Pons (tissue), 1 donor: ENCODE data around the gene DLGAP1.
"Not testable (repeated sequence)": the region's sequence is repeated elsewhere in the genome, so short reads cannot be mapped to it uniquely, and the experiment has no call there.

Experiments
- DNase-seq: peaks from one replicate; pipeline ENCODE4 v3.0.0-alpha.2; 2016; ENCODE audit warnings: low spot score

DLGAP1 gene

DNA sequence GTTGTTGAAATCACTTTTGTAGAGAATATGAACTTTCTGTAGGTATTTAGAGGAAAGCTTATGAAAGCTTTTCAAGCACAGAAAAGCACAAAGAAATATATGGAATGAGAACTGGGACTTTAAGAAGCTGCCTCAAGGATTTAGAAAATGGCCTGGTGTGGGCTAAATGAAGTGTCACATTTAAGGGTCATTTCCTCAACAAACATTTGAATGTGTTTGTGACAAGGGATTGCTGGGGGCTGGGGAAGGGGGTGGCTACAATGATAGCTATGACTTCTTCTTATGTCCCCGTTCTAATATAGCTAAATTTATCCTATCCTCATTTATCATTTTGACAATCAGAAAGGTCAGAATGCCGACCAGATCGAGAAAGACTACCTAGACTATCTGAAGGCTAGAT, 69.2 kb downstream of the DLGAP1 start:
- no peak for DNase-seq

DNA sequence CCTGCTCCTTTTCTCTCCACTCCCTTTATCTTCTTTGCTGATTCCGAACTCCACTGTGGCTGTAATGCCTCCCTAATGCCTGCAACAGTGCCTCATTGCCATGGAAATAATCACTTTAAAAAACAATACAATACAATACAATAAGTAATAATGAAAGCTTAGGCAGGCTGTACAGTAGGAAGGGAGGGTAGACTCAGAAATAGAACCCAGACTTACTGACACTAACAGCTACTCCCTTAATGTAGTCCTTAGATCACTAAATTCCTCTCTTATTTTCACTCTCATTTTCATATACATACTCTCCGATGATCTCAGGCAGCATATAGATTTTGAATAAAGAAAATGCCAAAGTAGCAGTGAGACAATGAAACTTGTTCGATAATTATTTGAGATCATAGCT, 70.2 kb downstream of the DLGAP1 start:
- no peak for DNase-seq

DNA sequence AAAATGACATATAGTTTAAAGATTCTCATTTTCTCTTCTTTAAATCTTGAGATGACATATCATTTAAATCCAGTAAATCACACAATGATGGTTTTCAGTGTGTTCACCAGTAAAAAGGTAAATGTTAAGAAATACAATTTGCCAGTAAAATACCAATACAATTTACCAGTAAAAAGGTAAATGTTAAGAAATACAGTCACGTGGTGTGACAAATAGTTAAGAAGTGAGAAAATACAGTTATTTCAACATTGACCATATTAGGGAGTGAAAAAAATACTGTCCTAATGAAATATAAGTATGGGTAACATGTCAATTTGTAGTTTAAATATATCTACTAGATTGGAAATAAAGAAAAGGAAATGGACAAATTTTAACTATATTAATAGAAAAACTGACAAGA, 80.5 kb downstream of the DLGAP1 start:
- DNase-seq, result no peak

DNA sequence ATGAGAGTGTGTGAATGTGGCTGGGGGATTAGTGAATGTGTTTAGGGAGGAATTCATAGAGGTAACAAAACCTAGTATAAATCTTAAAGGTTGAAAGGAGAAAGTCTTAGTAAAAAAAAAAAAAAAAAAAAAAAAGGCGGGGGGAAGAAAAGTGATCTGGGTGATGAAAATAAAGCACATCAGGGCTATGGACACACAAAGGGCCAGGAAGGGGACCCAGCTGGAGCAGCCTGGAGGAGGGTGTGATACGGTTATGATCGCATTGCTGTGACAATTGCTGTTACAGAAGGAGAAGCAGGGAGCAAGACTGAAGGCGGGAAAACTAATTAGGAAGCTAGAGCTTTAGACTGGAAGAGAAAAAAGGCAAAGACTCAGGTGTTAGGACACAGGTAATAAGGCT, 85.4 kb downstream of the DLGAP1 start:
- DNase-seq, result no peak

DNA sequence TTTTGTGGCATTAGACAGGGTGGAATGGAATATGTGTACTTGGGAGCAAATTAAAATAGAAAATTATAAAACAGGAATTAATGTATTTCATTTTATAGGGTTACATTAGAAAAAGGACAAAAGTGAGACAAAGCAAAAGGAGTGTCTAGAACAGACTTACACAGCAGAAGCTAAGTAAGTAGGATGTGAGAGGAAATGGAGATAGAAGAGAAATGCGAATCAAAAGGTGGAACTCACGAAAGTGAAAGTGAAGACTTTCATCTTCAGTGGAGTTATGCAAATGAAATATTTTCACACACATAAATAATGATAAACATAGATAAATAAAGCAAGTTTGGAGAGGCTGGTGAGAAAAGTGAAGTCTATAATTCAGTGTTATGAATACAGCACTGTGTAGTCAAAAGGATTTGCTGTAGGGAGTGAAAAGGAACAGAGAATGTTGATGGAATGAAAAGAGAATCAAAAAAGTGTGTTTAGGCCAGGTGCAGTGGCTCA, 94.8 kb downstream of the DLGAP1 start:
- no peak for DNase-seq

DNA sequence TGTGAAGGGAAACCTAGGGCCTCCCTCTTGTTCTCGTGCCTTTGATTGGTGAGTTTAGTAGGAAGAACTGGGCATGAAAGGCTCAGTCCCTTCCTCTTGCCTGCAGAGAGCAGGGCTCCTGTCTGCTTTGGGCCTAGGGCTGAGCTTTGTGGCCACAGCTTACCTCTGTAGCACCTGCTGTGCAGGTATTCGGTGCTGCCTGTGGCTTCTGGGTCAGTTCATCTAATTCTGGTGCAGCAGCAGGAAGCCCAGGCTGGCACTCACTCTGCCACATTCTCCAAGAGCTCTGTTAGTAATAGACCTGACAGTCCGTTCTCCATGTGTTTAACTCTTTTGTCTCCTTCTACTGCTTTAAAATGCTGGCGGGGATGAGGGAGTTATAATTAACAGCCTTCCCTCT, 96.5 kb downstream of the DLGAP1 start:
- no peak for DNase-seq

DNA sequence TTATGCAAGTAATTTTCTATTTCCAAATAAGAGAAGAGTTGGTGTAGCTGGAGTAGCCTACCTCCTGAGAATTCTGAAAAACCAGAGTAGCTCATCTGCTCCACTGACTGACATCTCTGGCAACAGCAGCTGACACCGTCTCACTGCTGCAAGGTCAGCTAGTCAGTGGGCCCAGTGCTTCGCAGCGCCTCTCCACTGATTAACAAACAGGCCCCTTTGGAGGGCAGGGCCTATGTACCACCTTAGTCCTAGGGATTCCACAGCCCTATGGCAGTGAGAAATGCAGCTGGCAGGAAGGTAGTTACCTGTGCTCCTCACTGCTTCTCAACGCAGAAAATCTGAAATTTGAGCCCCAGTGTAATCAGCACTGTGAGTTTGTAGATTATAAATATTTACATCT, 97.5 kb downstream of the DLGAP1 start:
- no peak for DNase-seq

DNA sequence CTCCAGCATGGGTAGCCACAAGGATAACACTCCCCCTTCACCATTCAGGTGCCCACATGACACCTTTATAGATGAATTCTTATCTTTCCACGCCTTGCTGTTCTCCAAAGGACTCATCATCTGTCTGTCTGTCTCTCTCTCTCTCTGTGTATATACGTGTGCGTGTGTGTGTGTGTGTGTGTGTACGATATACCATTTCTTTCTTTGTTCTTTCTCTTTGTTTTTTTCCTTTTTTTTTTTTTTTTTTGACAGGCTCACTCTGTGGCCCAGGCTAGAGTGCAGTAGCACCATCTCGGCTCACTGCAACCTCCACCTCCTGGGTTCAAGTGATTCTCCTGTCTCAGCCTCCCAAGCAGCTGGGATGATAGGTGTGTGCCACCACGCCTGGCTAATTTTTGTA, 98.2 kb downstream of the DLGAP1 start:
- DNase-seq, result no peak

DNA sequence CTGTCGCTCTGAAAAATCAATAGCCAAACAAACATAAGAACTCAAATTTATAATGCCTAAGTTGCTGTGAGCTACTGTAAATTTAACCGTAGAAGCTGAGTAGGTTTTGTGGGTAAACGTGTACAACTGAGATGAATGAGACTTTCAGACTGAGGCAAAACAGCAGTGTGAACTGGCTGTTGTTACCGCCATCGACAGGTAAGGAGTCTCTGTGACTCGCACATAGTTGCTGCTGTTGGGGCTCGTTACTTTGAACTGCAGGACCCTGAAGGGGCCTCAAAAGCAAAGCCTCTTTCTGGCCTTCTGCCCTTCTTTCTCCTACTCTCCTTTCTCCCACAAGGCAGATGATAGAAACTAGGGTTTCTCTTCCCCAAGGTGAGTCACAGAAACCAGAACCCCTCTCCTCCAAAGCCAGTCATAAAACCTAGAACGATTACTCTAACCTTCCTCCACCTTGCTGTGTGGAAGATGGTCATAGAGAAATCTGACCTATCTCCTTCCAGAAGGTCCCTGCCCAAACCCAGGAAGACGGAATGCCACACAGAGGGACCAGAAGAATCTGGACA, 101.2 kb downstream of the DLGAP1 start:
- no peak for DNase-seq

DNA sequence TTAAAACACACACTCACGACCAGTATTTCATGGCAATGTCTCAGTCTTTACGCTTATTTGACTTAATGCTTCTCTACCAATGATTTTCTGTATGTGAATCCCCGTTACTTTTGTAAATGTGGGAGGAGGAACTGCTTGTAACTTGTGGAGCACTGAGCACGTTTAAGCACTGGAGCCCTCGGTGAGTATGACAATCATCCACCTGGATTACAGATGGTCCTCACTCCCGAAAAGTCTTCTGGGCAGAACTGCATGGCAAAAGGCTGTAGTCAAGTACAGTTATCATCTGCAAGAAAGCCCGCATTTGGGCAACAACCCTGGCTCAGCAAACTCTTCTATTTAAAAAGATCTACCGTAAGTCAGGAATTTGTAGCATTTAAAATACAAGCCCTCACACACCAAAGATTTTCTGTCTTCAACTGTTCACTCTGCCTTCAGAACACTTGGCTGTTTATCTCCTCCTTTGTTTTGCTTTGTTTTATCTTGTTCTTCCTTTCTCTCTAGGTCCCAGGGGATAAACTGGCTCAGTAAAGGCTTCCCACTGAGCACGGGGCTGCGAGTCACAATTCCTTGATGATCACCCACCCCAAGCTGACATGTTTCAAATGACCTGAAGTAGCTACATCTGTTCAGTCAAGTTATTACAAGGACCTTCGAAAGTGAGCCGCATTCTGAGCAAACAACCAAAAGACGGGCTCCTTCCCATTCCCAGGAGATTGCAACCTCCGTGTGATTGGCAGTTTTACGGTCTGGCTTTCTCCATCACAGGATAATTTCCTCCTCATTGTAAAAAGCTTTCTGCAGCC, 102.2 kb downstream of the DLGAP1 start:
- DNase-seq, result no peak

DNA sequence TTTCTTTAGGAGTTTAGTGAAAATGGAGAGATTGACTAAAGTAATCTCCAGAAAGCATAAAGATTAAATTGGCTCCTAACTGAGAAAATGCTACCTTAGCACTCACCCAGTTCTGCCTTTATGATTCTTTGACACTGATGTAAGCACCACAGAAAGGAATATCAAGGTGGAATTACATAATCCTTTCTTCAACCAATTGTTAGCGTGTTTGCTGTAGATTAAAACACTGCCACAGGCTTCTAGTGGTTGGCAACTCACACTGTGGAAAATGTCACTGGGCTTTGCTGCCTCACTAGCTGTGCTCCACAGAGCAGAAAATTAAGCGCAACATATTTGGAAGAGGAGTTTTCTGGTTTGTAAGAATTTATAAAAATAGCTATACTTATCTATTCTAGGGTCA, 104.1 kb downstream of the DLGAP1 start:
- no peak for DNase-seq

DNA sequence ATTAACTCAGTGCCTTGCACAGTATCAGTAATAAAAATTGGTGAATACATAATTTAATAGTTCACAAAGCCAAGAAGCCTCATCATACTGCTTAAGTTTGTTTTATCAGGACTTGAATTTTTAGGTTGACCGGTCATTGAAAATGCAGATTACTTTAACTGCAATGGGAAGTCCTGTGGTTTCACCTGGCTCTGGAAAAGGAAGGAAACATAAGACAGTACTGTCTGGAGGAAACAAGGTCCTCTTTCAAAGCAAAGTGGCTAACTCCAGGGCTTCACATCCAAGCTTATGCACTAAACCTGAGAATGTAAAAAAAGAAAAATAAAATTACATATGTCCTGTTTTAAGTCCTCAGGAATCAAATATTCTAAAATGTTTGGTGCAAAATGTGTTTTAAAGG, 119.7 kb downstream of the DLGAP1 start:
- no peak for DNase-seq

DNA sequence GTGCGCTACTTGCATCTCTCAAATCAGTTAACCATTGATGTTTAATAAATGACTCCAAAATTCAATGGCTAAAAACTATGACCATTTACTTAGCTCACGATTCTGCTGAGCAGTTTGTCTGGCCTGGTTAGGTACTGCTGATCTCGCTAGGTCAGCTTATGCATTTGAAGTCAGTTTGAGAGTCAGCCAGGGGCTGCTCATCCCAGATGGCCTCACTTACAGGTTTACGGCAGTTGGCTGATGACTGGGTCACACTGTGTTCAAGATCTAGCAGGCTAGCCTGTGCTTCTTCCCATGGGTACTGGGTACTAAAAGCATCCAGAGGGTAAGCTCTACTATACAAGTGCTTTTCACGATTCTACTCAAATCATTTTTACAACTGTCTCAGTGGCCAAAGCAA, 122.1 kb downstream of the DLGAP1 start:
- DNase-seq, result no peak

DNA sequence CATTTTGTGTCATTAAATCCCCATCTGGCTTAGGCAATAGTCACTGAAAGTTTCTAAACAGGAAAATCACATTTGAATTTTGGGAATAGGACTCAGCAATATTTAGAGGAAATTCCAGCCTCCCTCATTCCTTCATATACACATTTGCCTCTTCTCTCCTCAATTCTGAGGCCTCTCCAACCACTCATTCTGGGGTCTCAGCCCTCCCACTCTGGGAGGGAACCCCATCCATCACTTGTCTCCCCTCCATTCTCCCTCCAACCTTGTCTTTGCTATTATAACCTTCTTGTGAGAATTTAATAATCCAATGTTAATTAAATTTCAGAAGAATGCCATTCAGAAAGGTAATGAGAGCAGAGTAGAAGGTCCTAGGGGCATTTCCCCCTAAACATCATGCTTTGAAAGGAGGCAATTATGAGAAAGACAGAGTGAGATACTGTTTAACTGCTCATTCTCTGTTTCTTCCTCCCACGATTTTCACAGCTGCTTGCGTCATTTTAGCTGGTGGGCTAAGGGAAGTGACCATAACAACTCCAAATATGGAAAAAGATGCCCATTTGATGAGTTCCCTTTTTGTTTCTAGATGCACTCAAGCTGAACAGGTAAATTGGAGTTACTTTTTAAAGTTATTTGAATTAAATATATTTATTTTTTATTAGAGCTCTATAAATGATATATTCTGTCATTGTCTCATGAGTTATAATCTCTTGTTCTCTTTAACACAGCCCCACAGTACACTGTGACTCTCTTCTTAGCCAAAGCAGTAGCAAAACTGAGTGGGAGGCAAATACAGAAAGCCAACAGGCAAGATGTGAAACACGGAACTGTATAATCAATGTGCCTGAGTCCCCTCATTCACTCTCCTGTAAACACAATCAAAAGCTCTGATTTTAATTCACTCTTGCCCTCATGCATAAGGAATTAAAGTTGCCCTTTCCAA, 135.1 kb downstream of the DLGAP1 start:
- no peak for DNase-seq

DNA sequence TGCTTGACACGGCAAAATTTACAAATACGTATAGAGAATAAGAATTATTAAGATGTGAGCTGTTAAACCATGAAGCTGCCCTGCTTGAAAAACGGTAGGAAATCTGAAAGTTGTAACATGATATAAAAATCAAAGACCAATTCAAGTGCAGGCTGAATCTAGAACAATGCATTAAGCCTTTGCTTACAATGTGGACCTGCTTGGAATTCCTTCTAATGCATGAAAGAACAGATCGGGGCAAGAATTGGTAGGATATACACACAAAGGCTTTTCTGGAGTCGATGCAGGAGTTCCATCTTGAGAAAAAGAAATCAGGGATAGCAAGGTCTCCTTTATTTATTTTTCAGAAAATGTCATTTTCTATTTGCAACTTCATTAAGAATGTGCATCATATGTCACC, 136.8 kb downstream of the DLGAP1 start:
- no peak for DNase-seq

DNA sequence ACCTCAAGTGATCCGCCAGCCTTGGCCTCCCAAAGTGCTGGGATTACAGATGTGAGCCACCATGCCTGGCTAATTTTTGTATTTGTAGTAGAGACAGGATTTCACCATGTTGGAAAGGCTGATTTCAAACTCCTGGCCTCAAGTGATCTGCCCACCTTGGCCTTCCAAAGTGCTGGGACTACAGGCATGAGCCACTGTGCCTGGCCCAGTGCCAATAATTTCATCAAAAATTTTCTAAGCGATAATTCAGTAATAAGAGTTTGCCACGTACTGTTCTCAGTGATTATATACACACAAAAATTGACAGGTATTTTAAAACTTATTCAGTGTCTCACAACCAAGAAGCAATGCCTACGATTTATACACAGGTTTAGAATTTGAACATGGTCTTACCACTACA, 143.2 kb downstream of the DLGAP1 start:
- not testable (repeated sequence) for DNase-seq

DNA sequence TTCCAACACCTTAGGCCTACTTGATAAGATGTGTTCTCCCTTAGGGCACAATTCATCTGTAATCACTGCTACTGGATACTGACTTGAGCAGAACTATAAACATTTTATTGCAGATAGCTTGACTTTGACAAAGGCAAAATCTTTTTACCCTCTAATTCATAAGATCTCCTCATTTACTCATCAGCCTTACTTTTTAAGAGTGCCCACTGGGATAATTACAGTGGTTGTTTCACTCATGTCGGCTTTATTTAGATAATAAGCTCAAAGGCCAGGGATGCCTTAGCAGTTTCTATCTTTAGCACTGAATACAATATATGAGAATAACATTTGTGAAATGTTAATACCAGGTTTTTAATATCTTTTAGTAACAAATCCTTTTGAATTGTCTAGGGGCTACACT, 144.0 kb downstream of the DLGAP1 start:
- DNase-seq, result no peak

DNA sequence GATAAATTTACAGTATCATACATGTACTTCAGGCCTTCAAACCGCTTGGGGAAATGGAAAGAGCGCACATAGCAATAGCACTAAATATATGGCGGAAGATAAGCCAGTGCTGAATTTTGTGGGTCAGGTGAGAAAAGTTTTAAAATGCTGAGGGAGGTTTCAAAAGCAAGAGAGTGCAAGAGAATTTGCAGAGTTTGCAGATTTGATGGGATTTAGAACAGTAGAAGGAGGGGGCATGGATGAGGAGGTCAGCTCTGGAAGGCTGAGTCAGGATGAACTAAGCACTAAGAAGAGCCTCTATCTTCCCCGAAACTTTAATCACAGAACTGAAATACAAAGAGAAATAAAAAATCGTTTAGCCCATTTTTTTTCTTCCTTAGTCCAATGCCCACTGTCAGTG, 145.9 kb downstream of the DLGAP1 start:
- DNase-seq, result no peak

DNA sequence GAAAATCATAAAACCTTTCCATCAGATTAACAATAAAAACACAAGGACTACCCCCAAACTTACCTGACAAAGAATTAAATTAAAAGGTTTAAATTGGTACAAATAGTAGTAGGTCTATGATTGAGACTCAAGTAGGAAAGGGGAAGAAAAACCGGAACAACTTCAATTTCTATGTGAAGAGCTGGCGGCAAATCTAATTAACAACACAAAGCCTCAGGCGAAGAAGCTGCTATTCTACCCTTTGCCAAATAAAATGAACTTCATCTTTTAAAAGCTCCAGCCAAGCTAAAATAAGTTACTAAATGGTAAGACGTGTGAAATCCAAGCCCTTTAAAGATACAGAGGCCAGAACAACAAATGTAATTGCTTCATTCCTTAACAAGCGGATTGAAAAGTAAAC, 146.5 kb downstream of the DLGAP1 start:
- DNase-seq, result no peak

DNA sequence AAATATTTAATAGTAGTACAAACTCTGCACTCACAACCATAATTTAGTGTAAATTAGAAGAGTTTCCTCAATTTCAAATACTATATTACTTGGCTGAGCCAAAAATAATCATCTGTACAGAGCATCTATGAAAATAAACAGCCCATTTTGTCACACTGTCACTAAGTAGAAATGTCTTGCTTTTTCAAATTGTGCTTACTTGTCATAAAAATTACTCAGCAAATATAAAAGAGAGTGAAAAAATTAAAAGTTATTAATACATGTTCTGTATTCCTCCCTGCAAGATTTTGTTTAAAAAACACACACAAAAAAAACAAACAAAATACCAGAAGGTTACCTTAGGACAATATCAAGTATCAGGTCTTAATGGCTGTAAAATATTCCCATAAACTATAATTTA, 155.7 kb downstream of the DLGAP1 start:
- DNase-seq, result no peak

DNA sequence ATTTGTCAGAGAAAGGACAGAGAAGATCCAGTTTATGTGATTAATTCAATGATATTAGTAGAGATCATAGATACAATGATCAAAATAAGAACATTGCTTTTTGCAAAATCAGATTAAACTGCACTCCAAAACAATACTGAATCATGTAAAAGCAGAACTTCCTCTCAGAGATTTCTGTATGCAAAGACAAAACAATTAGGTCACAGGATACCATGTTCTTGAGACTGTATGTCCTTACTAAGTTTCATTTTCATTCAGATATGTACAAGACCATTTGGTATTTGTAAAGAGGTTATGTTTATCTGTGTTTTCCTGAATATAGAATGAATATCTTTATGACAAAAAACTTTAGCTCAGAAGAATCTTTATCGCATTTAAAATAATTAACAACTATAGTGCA, 161.8 kb downstream of the DLGAP1 start:
- DNase-seq, result no peak

DNA sequence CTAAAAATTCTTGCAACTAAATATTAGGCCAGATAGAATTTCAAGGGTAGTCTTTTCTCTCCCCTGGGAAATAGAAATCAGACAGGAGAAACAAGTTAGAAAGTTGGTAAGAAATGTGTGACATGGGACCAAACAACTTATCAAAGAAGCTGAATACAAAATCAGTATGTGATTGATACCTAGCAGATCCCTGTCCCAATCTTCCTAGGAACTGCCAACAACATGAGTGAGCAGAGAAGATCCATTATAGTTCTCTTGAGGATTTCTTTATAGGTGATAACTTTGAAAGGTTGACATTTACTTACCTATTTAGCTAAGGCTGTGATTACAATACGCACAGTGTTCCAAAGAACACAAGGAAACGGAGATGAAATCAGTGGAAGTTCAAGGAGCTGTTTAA, 162.4 kb downstream of the DLGAP1 start:
- no peak for DNase-seq

DNA sequence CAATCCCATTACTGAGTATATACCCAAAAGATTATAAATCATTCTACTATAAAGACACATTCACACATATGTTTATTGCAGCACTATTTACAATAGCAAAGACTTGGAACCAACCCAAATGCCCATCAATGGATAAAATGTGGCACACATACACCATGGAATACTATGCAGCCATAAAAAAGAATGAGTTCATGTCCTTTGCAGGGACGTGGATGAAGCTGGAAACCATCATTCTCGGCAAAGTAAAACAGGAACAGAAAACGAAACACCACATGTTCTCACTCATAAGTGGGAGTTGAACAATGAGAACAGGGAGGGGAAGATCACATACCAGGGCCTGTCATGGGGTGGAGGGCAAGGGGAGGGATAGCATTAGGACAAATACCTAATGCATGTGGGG, 167.8 kb downstream of the DLGAP1 start:
- not testable (repeated sequence) for DNase-seq
